ENCODE data around the gene SBSN.
"Not testable (repeated sequence)": the region's sequence is repeated elsewhere in the genome, so short reads cannot be mapped to it uniquely, and the experiment has no call there.

Gene SBSN

DNA sequence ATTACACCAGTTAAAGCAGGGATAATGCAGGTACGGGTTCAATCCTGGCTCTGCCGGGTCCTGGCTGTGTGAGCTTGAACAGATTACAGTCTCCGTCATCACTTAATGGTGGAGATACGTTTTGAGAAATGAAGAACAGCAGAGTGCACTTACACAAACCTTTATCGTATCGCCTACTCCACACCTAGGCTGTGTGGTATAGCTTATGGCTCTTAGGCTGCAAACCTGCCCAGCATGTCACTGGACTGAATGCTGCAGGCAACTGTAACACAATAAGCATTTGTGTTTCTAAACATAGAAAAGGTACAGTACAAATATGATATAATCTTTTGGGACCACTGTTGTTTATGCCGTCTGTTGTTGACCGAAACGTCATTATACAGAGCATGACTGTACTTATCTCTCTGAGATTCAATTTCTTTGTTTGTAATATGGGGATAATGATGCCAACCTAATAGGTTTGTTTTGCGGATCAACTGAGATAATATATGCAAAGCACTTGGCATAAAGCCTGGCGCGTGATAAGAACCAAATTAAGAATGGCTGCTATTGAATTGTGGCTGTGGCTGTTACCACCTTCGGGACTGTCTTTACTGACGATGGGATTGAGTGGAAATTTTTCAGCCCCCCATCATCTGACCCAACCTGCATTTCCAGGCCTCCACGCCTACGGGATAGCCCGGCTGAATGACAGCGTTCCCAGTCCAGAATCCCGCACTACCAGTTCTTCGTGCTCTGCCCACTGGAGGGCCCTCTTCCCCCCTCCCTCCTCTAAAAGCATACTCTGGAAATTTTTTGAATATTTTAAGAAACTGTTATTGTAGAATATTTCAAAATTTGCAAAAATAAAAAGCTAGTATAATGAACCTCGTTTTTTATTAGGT, 49.1 kb downstream of the SBSN start:
- H3K27ac ChIP-seq (ENCODE audit: low read length), result no peak overlapping the region

DNA sequence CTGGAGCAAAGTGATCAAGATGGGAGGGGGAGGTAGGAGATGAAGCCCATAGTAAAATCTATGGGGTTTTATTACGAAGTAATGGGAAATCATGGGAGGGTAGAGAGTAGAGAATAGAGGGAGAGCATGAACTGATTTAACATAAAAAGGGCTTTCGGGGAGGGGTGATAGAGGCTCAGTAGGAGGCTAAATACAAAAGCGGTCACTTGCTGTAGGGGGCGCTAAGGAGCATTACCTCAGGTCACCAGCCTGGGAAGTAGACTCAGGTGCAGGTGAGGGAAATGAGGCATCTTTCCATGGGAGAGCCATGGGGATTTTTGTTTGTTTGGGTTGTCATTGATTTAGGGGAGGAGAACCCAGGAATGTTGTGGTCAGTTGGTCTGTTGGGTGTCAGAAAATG, 52.0 kb downstream of the SBSN start:
- Histone ChIP-seq H3K36me3 (ENCODE audit: control insufficient read depth in 1 of 2, insufficient read depth in 2 of 2, low read length in 2 of 2) (no peaks in the 10 kb centered on the region), H3K27me3 (ENCODE audit: low read depth, low read length) (no peaks in the 10 kb centered on the region), H3K27ac (ENCODE audit: low read length) (no peak overlapping the region), H3K4me1 (ENCODE audit: control insufficient read depth in 1 of 2, insufficient read depth in 2 of 2, low read length in 2 of 2) (no peaks in the 10 kb centered on the region), H3K4me3 (ENCODE audit: low read depth in 1 of 2, low read length in 2 of 2) (no peak overlapping the region), H3K9me3 (ENCODE audit: control insufficient read depth in 1 of 2, low read length in 2 of 2) (no peaks in the 10 kb centered on the region)

More for the DNA sequence above, 49.1 kb downstream of the SBSN start:
- Histone ChIP-seq H3K9me3 (ENCODE audit: control insufficient read depth in 1 of 2, low read length in 2 of 2) (no peaks in the 10 kb centered on the region), H3K36me3 (ENCODE audit: control insufficient read depth in 1 of 2, insufficient read depth in 2 of 2, low read length in 2 of 2) (no peaks in the 10 kb centered on the region), H3K27me3 (ENCODE audit: low read depth, low read length) (no peaks in the 10 kb centered on the region), H3K4me3 (ENCODE audit: low read depth in 1 of 2, low read length in 2 of 2) (no peak overlapping the region), H3K4me1 (ENCODE audit: control insufficient read depth in 1 of 2, insufficient read depth in 2 of 2, low read length in 2 of 2) (no peaks in the 10 kb centered on the region)

DNA sequence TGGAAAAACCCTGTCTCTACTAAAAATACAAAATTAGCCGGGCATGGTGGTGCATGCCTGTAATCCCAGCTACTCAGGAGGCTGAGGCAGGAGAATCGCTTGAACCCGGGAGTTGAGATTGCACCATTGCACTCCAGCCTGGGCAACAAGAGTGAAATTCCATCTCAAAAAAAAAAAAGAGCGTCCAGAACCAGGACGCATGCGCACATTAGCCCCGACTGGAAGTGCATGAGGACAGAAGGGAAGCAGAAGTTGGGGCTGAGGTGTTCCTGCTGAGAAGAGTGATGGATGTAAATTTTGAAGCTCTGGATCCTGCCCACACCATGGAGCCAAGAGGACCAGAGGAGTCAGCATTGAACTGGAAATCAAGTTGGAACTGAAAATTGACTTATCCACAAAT, 53.5 kb downstream of the SBSN start:
- H3K4me3 ChIP-seq (ENCODE audit: low read depth in 1 of 2, low read length in 2 of 2); H3K27ac ChIP-seq (ENCODE audit: low read length); H3K4me1 ChIP-seq (ENCODE audit: control insufficient read depth in 1 of 2, insufficient read depth in 2 of 2, low read length in 2 of 2); H3K36me3 ChIP-seq (ENCODE audit: control insufficient read depth in 1 of 2, insufficient read depth in 2 of 2, low read length in 2 of 2); H3K27me3 ChIP-seq (ENCODE audit: low read depth, low read length); H3K9me3 ChIP-seq (ENCODE audit: control insufficient read depth in 1 of 2, low read length in 2 of 2): not testable (repeated sequence)

DNA sequence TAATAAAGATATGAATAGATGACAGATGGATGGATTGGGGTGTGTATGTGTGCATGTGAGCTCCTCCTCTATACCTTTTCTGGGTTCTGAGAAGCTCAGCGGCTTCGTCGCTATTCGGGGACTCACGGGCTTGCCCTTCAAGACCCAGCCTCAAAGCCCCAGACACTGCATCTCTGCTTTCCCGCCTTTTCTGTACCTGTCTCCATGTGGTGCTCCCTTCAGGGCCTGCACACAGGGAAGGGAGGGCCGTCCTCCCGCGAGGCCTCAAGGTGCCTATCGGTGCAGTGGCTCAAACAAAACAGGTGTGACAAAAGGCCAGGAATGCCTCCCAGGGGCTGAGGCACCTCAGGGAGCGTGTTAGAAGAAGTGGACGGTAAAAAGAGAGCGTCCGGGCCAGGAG, 54.0 kb downstream of the SBSN start:
- Histone ChIP-seq H3K9me3 (ENCODE audit: control insufficient read depth in 1 of 2, low read length in 2 of 2) (no peaks in the 10 kb centered on the region), H3K27me3 (ENCODE audit: low read depth, low read length) (no peaks in the 10 kb centered on the region), H3K27ac (ENCODE audit: low read length) (no peak overlapping the region), H3K36me3 (ENCODE audit: control insufficient read depth in 1 of 2, insufficient read depth in 2 of 2, low read length in 2 of 2) (no peaks in the 10 kb centered on the region), H3K4me1 (ENCODE audit: control insufficient read depth in 1 of 2, insufficient read depth in 2 of 2, low read length in 2 of 2) (no peaks in the 10 kb centered on the region), H3K4me3 (ENCODE audit: low read depth in 1 of 2, low read length in 2 of 2) (no peak overlapping the region)

Data from muscle layer of duodenum (tissue), 2 donors.